Liver (tissue), 3 donors: ENCODE data around the gene CRACR2B.

Experiments
- GABPA ChIP-seq, 2 donors: IDR thresholded peaks in 1 of 2; conservative IDR thresholded peaks in 1 of 2; 2 replicates each; pipeline ENCODE4 v1.6.1; 2016; ENCODE audit warnings: antibody characterized with exemption in 2 of 2, mild to moderate bottlenecking in 1 of 2, moderate library complexity in 1 of 2
- TF ChIP-seq, protein P1 (sequence below): fragments of 150-350 bp; IDR thresholded peaks from 2 replicates; pipeline ENCODE4 v1.5.1; 2017; ENCODE audit warnings: improper control_type of control experiment, low read depth, low read length; ENCODE audit not compliant: missing input control
- TF ChIP-seq, protein P2 (sequence below): IDR thresholded peaks from 2 replicates; pipeline ENCODE4 v1.6.1; 2016; ENCODE audit warnings: antibody characterized with exemption
- donor health status: healthy.
- donor health status: healthy.

DNA sequence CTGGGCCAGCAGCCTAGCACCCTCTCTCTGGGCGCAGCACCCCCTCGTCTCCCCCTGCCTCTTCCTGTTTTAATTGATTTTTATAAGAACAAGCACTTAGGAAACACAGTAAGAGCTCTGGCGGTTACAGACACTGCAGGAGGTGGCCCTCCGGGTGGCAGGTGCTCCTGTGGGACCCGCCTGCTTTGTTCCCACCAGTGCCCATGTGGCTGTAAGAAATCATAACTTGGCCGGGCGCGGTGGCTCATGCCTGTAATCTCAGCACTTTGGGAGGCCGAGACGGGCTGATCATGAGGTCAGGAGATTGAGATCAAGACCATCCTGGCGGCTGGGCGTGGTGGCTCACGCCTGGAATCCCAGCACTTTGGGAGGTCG is 33.4 kb downstream of the CRACR2B start:
- TF ChIP-seq, protein P1, sequence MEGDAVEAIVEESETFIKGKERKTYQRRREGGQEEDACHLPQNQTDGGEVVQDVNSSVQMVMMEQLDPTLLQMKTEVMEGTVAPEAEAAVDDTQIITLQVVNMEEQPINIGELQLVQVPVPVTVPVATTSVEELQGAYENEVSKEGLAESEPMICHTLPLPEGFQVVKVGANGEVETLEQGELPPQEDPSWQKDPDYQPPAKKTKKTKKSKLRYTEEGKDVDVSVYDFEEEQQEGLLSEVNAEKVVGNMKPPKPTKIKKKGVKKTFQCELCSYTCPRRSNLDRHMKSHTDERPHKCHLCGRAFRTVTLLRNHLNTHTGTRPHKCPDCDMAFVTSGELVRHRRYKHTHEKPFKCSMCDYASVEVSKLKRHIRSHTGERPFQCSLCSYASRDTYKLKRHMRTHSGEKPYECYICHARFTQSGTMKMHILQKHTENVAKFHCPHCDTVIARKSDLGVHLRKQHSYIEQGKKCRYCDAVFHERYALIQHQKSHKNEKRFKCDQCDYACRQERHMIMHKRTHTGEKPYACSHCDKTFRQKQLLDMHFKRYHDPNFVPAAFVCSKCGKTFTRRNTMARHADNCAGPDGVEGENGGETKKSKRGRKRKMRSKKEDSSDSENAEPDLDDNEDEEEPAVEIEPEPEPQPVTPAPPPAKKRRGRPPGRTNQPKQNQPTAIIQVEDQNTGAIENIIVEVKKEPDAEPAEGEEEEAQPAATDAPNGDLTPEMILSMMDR: no peak
- TF ChIP-seq, protein P2, sequence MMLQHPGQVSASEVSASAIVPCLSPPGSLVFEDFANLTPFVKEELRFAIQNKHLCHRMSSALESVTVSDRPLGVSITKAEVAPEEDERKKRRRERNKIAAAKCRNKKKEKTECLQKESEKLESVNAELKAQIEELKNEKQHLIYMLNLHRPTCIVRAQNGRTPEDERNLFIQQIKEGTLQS: no peak
- no peak for TF ChIP-seq GABPA (IDR thresholded peaks at IDR 0.05 in 1 of 2, conservative IDR thresholded peaks at IDR 0.05 in 1 of 2)
